GM18519 (cell line): ENCODE data around the gene ANKRD39.

ENCODE experiments used
- ATAC-seq: cut with Tn5 transposase; IDR thresholded peaks from one replicate; pipeline ENCODE4 v1.9.1; 2021; ENCODE audit warnings: mild to moderate bottlenecking, moderate library complexity; ENCODE audit not compliant: unreplicated experiment, low FRiP score

Gene ANKRD39

GRCh38 chr2:96832754-96833507 is 24.9 kb downstream of the ANKRD39 start:
- no peak for ATAC-seq

- ATAC-seq, result no peak
These were observed 25.4 kb downstream of the ANKRD39 start for GRCh38 chr2:96832408-96832753.

- no peak for ATAC-seq
These were observed 26.1 kb downstream of the ANKRD39 start for GRCh38 chr2:96831679-96832078.

- no peak for ATAC-seq
These were observed 27.7 kb downstream of the ANKRD39 start for GRCh38 chr2:96830044-96830562.

- no peak for ATAC-seq
These were observed 28.9 kb downstream of the ANKRD39 start for GRCh38 chr2:96828874-96829273.

- no peak for ATAC-seq
These were observed 29.4 kb downstream of the ANKRD39 start for GRCh38 chr2:96828436-96828835.

GRCh38 chr2:96826546-96827278 is 31.1 kb downstream of the ANKRD39 start:
- ATAC-seq, result no peak

- no peak for ATAC-seq
These were observed 32.8 kb downstream of the ANKRD39 start for GRCh38 chr2:96825057-96825456.

- no peak for ATAC-seq
These were observed 33.5 kb downstream of the ANKRD39 start for GRCh38 chr2:96824079-96824870.

- ATAC-seq, result no peak
These were observed 34.6 kb downstream of the ANKRD39 start for GRCh38 chr2:96823198-96823597.

GRCh38 chr2:96822786-96823185 is 35.0 kb downstream of the ANKRD39 start:
- ATAC-seq, result no peak

GRCh38 chr2:96821113-96821675 is 36.6 kb downstream of the ANKRD39 start:
- ATAC-seq, result no peak

- no peak for ATAC-seq
These were observed 37.8 kb downstream of the ANKRD39 start for GRCh38 chr2:96819876-96820511.

GRCh38 chr2:96819128-96819875 is 38.5 kb downstream of the ANKRD39 start:
- ATAC-seq, result no peak

GRCh38 chr2:96817882-96818281 is 39.9 kb downstream of the ANKRD39 start:
- ATAC-seq, result no peak

GRCh38 chr2:96816836-96817702 is 40.7 kb downstream of the ANKRD39 start:
- no peak for ATAC-seq

- ATAC-seq, result peak; percentile 61
These were observed 41.5 kb downstream of the ANKRD39 start, which contains the start of gene CNNM3 for GRCh38 chr2:96816127-96816835. Gene CNNM3 (plus strand): TSS chr2:96816268. CDS start chr2:96816278, 10 bp downstream.
